Measurements from ENCODE around the gene PRDM15.

- TF ChIP-seq CTCF (conservative IDR thresholded peaks at IDR 0.05 in 1 of 2, IDR thresholded peaks at IDR 0.05 in 1 of 2; ENCODE audit: extremely low read depth in 1 of 2, insufficient read depth in 1 of 2, low read depth in 1 of 2, low read length in 2 of 2) (no peak), EZH2 (IDR thresholded peaks at IDR 0.05; ENCODE audit: borderline replicate concordance, low read length) (no peak)
Observed at GRCh38 chr21:41901782-41902181, 22.6 kb upstream of the PRDM15 start.

All from mammary epithelial cell (primary cell).